B cell (primary cell): ENCODE results near the gene WASHC3. TPM values are rescaled to one million over a fixed set of nuclear protein-coding genes. Genes with fewer than 3 reads are reported as not detected.
A peak's percentile ranks its signal among the peaks of the same experiment; 100 is the strongest.

Experiments
- ATAC-seq: fragments of 200-7000 bp; cut with Tn5 transposase; one replicate; pipeline ENCODE4 v1.10.0; 2021; ENCODE audit warnings: low read depth, mild to moderate bottlenecking, moderate number of reproducible peaks, moderate library complexity
- CTCF ChIA-PET: fragments of 350-600 bp; sonication (Branson Sonifier 250); formaldehyde crosslinking; loops from one replicate; lab custom pipeline; 2021; ENCODE audit warnings: antibody characterized with exemption, inconsistent platforms; lab: Charles Lee
- POLR2A ChIA-PET: fragments of 350-600 bp; sonication (Branson Sonifier 250); formaldehyde crosslinking; loops from one replicate; lab custom pipeline; 2021; ENCODE audit warnings: antibody characterized with exemption; lab: Charles Lee
- DNase-seq: peaks from one replicate; pipeline ENCODE4 v3.0.0; 2013
- H2AFZ ChIP-seq: 2 replicates; pipeline ENCODE4 v1.6.1; 2012; ENCODE audit warnings: mild to moderate bottlenecking, low read depth, low read length; ENCODE audit not compliant: insufficient read depth, poor library complexity, severe bottlenecking
- H3K27ac ChIP-seq, 2 donors: 1 replicate in 1 of 2; 2 replicates in 1 of 2; pipeline ENCODE4 v1.5.1; 2012 to 2013; ENCODE audit warnings: low read length in 2 of 2, mild to moderate bottlenecking in 2 of 2, moderate library complexity in 1 of 2
- H3K27me3 ChIP-seq, 4 experiments: fragments of 200-600 bp in 1 of 4; sonication (generic) in 1 of 4; replicated peaks in 1 of 4; 1 replicate in 2 of 4; 2 replicates in 2 of 4; pipeline versions ENCODE4 v1.6.1 to v1.7.0; 2013 to 2016; ENCODE audit warnings: low read length in 3 of 4, mild to moderate bottlenecking in 2 of 4, mixed read lengths in 1 of 4, moderate library complexity in 1 of 4; ENCODE audit not compliant: insufficient read depth in 4 of 4, control insufficient read depth in 3 of 4; ENCODE audit errors: control extremely low read depth in 1 of 4
- H3K36me3 ChIP-seq, 2 experiments: replicated peaks in 1 of 2; 1 replicate in 1 of 2; 2 replicates in 1 of 2; pipeline versions ENCODE4 v1.6.1 to v1.7.1; 2013; ENCODE audit warnings: low read length in 1 of 2; ENCODE audit not compliant: insufficient read depth in 2 of 2, control insufficient read depth in 1 of 2; ENCODE audit errors: control extremely low read depth in 1 of 2, extremely low read depth in 1 of 2
- H3K4me1 ChIP-seq, 2 donors: fragments of 200-600 bp in 1 of 2; sonication (generic) in 1 of 2; 1 replicate in 1 of 2; 2 replicates in 1 of 2; pipeline versions ENCODE4 v1.5.1 to v1.6.1; 2013 to 2017; ENCODE audit warnings: low read length in 2 of 2; ENCODE audit not compliant: control insufficient read depth in 2 of 2, insufficient read depth in 2 of 2
- H3K4me2 ChIP-seq: replicated peaks from 2 replicates; pipeline ENCODE3; 2012; ENCODE audit warnings: mild to moderate bottlenecking, low read depth, low read length; ENCODE audit not compliant: poor library complexity, severe bottlenecking
- H3K4me3 ChIP-seq, 5 experiments: fragments of 200-600 bp in 1 of 5; sonication (generic) in 1 of 5; 1 replicate in 3 of 5; 2 replicates in 2 of 5; pipeline versions ENCODE4 v1.5.1 to v1.7.0; 2011 to 2016; ENCODE audit warnings: low read length in 4 of 5, mild to moderate bottlenecking in 4 of 5, low read depth in 2 of 5, control low read depth in 1 of 5, moderate library complexity in 1 of 5; ENCODE audit not compliant: insufficient read depth in 1 of 5; ENCODE audit errors: control extremely low read depth in 1 of 5, extremely low read depth in 1 of 5
- H3K79me2 ChIP-seq: fragments of 200-600 bp; sonication (generic); one replicate; pipeline ENCODE4 v1.6.0; 2016; ENCODE audit warnings: low read length; ENCODE audit not compliant: control insufficient read depth, insufficient read depth
- H3K9ac ChIP-seq: fragments of 200-600 bp; sonication (generic); 2 replicates; pipeline ENCODE4 v1.6.1; 2017; ENCODE audit warnings: mild to moderate bottlenecking, low read length, moderate library complexity
- H3K9me3 ChIP-seq, 3 donors: one replicate each; pipeline versions ENCODE4 v1.6.1 to v1.7.1; 2013; ENCODE audit warnings: low read length in 2 of 3; ENCODE audit not compliant: control insufficient read depth in 2 of 3, insufficient read depth in 1 of 3; ENCODE audit errors: control extremely low read depth in 1 of 3
- H4K20me1 ChIP-seq: 2 replicates; pipeline ENCODE4 v1.6.0; 2012; ENCODE audit warnings: mild to moderate bottlenecking, low read length; ENCODE audit not compliant: insufficient read depth, control insufficient read depth, poor library complexity, severe bottlenecking
- H3K27ac Mint-ChIP-seq: one replicate; pipeline ENCODE4 v1.8.0; 2021; ENCODE audit warnings: mixed read lengths
- H3K27me3 Mint-ChIP-seq: one replicate; pipeline ENCODE4 v1.8.0; 2021; ENCODE audit warnings: mixed read lengths
- H3K4me1 Mint-ChIP-seq: one replicate; pipeline ENCODE4 v1.8.0; 2021; ENCODE audit warnings: mixed read lengths
- H3K4me3 Mint-ChIP-seq: one replicate; pipeline ENCODE4 v1.8.0; 2021; ENCODE audit warnings: mixed read lengths
- H3K9me3 Mint-ChIP-seq: one replicate; pipeline ENCODE4 v1.8.0; 2022; ENCODE audit warnings: mixed read lengths; ENCODE audit not compliant: insufficient read depth
- EZH2 ChIP-seq: IDR thresholded peaks from 2 replicates; pipeline ENCODE4 v1.6.1; 2012; ENCODE audit warnings: borderline replicate concordance, low read depth, mild to moderate bottlenecking, moderate library complexity, low read length; ENCODE audit not compliant: insufficient read depth, poor library complexity, severe bottlenecking
- WGBS: methylation state at CpG from one replicate; pipeline ENCODE4 v1.1.5; 2013; ENCODE audit warnings: missing lambda C conversion rate; ENCODE audit not compliant: insufficient coverage; 5-methylcytosine and 5-hydroxymethylcytosine counted together
- intact Hi-C: fragments of 100-400 bp; cut with micrococcal nuclease; formaldehyde crosslinking; loops from one replicate; pipeline ENCODE4 v1.10.0; 2022
- polyA plus RNA-seq: library from polyadenylated mRNA; depleted of rRNA; stranded (reverse); fragments of >200 nt; gene quantifications from 2 replicates; pipeline ENCODE4 v1.2.3, GENCODE V29; 2012
- total RNA-seq, 2 donors: library from RNA; stranded (reverse); fragments of 120-200 nt in 1 of 2; gene quantifications; 1 replicate in 1 of 2; 2 replicates in 1 of 2; pipeline versions ENCODE4 v1.2.3 to v1.2.4, GENCODE V29; 2013 to 2022
- TF ChIP-seq, protein P1 (sequence below): fragments of 200-600 bp; IDR thresholded peaks from one replicate; pipeline ENCODE4 v1.8.0; 2022; ENCODE audit warnings: antibody characterized with exemption, mild to moderate bottlenecking

Gene WASHC3
- total and polyA plus RNA-seq, 2 donors (not counting 1 experiment from before 2014, with no cell fraction given): 52.8 to 68.0 TPM

DNA sequence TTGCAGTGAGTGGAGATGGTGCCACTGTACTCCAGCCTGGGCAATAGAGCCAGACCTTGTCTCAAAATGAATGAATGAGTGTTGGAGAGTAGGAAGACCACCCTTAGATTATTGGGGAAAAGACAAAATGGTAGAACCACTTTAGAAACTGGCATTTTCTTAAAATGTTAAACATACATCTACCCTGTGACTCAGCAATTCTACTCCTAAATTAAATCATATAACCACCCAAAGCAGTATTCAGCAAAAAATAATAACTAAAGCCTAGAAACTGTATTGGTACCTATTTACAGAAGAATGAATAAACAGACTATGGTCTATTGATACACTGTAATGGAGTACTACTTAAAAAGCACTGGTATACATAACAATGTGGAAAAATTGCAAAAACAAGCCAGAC lies 49.0 kb upstream of the WASHC3 start:
- POLR2A ChIA-PET: no interaction called here
- H3K27ac Mint-ChIP-seq: no peak overlapping the region
- peaks cover 23 to 51% of the 10 kb centered on the region in 2 experiments for H3K36me3 ChIP-seq

DNA sequence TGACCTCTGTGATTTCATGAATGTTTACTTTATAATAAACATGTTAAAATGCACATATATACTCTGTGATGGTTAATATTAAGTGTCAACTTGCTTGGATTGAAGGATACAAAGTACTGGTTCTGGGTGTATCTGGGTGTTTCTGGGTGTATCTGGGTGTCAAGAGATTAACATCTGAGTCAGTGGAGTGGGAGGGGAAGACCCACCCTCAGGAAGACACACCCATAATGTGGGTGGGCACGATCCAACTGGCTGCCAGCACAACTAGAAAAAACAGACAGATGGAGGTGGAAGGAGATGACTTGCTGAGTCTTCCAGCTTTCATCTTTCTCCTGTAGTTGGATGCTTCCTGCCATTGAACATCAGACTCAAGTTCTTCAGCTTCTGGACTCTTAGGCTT lies 46.2 kb upstream of the WASHC3 start:
- H3K27ac ChIP-seq: no peak overlapping the region
- H3K9ac ChIP-seq: no peak overlapping the region
- no peaks in the 10 kb centered on the region for H3K4me1 Mint-ChIP-seq
- no CpG with 5 or more reads among the region's 1 CpG for whole genome bisulfite sequencing
- DNase-seq: no peak
- H3K4me2 ChIP-seq: no peak overlapping the region
- no peaks in the 10 kb centered on the region for H3K27me3 Mint-ChIP-seq
- peaks cover 26 to 60% of the 10 kb centered on the region in 2 experiments for H3K36me3 ChIP-seq
- H3K9me3 Mint-ChIP-seq: no peaks in the 10 kb centered on the region
- H2AFZ ChIP-seq: no peak overlapping the region
- ChIA-PET POLR2A (no interaction called here), CTCF (interaction anchor here (0.6 kb wide), 1 partner anchor 30 kb away, joined by 5 read pairs; no protein-coding TSS in a partner anchor)
- intact Hi-C loops: no loop called here
- H3K4me1 ChIP-seq: no peaks in the 10 kb centered on the region
- no peak overlapping the region for H3K4me3 ChIP-seq
- ATAC-seq: no peak
- no peak overlapping the region for H3K4me3 Mint-ChIP-seq
- TF ChIP-seq EZH2: no peak
- TF ChIP-seq, protein P1, sequence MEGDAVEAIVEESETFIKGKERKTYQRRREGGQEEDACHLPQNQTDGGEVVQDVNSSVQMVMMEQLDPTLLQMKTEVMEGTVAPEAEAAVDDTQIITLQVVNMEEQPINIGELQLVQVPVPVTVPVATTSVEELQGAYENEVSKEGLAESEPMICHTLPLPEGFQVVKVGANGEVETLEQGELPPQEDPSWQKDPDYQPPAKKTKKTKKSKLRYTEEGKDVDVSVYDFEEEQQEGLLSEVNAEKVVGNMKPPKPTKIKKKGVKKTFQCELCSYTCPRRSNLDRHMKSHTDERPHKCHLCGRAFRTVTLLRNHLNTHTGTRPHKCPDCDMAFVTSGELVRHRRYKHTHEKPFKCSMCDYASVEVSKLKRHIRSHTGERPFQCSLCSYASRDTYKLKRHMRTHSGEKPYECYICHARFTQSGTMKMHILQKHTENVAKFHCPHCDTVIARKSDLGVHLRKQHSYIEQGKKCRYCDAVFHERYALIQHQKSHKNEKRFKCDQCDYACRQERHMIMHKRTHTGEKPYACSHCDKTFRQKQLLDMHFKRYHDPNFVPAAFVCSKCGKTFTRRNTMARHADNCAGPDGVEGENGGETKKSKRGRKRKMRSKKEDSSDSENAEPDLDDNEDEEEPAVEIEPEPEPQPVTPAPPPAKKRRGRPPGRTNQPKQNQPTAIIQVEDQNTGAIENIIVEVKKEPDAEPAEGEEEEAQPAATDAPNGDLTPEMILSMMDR: no peak
- no peaks in the 10 kb centered on the region for H3K79me2 ChIP-seq
- peak overlapping the region; percentile 26 for H3K27ac Mint-ChIP-seq
- H3K27me3 ChIP-seq: no peaks in the 10 kb centered on the region
- peaks cover 0 to 5% (median 3%) of the 10 kb centered on the region in 3 donors for H3K9me3 ChIP-seq
- no peaks in the 10 kb centered on the region for H4K20me1 ChIP-seq

More for the DNA sequence above, 49.0 kb upstream of the WASHC3 start:
- no peak overlapping the region for H3K4me2 ChIP-seq
- no peaks in the 10 kb centered on the region for H3K79me2 ChIP-seq
- no peak for ATAC-seq
- H3K9me3 Mint-ChIP-seq: no peaks in the 10 kb centered on the region
- intact Hi-C loops: no loop called here
- H3K4me3 ChIP-seq: no peak overlapping the region
- H3K27ac ChIP-seq: no peak overlapping the region
- no peaks in the 10 kb centered on the region for H3K4me1 ChIP-seq
- H3K9ac ChIP-seq: no peak overlapping the region
- H3K27me3 ChIP-seq: no peaks in the 10 kb centered on the region
- no peaks in the 10 kb centered on the region for H3K4me1 Mint-ChIP-seq
- H3K9me3 ChIP-seq: peaks cover 0 to 5% (median 3%) of the 10 kb centered on the region in 3 donors
- H3K27me3 Mint-ChIP-seq: no peaks in the 10 kb centered on the region
- H3K4me3 Mint-ChIP-seq: no peak overlapping the region
- TF ChIP-seq EZH2: no peak
- TF ChIP-seq, protein P1: no peak
- no peak overlapping the region for H2AFZ ChIP-seq
- CTCF ChIA-PET: interaction anchor here (0.7 to 1.3 kb wide), 2 partner anchors 11 to 171 kb away, joined by 3 to 4 read pairs; no protein-coding TSS in a partner anchor
- no peak for DNase-seq
- H4K20me1 ChIP-seq: no peaks in the 10 kb centered on the region
